Loucy (cell line): ENCODE measurements around the gene SLC38A10.

Experiments used
- H2AFZ ChIP-seq: fragments of 200-600 bp; sonication (generic); 2 replicates; pipeline ENCODE4 v1.6.0; 2016; ENCODE audit warnings: antibody characterized with exemption, mild to moderate bottlenecking, low read length, moderate library complexity
- H3F3A ChIP-seq: fragments of 200-600 bp; 2 replicates; pipeline ENCODE4 v1.6.0; 2016; ENCODE audit warnings: antibody characterized with exemption, low read depth, mild to moderate bottlenecking
- H3K27me3 ChIP-seq: fragments of 200-600 bp; sonication (generic); 2 replicates; pipeline ENCODE4 v1.6.1; 2014; ENCODE audit warnings: low read length, mild to moderate bottlenecking; ENCODE audit not compliant: insufficient read depth, poor library complexity, severe bottlenecking
- H3K36me3 ChIP-seq: fragments of 200-600 bp; sonication (generic); 2 replicates; pipeline ENCODE4 v1.6.1; 2016; ENCODE audit warnings: low read length; ENCODE audit not compliant: insufficient read depth
- H3K4me1 ChIP-seq: fragments of 200-600 bp; sonication (generic); 2 replicates; pipeline ENCODE4 v1.5.1; 2014; ENCODE audit warnings: low read length, mild to moderate bottlenecking; ENCODE audit not compliant: insufficient read depth, poor library complexity, severe bottlenecking
- H3K4me2 ChIP-seq: fragments of 200-600 bp; sonication (generic); 2 replicates; pipeline ENCODE4 v1.6.0; 2014; ENCODE audit warnings: antibody characterized with exemption, low read length, low read depth, mild to moderate bottlenecking; ENCODE audit not compliant: poor library complexity, severe bottlenecking
- H3K4me3 ChIP-seq: fragments of 200-600 bp; sonication (generic); 2 replicates; pipeline ENCODE4 v1.5.1; 2014; ENCODE audit warnings: low read length, mild to moderate bottlenecking, mixed read lengths; ENCODE audit not compliant: poor library complexity, severe bottlenecking
- H3K79me2 ChIP-seq: fragments of 200-600 bp; sonication (generic); 2 replicates; pipeline ENCODE4 v1.6.1; 2014; ENCODE audit warnings: low read length; ENCODE audit not compliant: insufficient read depth
- H3K9ac ChIP-seq: fragments of 200-600 bp; sonication (generic); 2 replicates; pipeline ENCODE4 v1.6.0; 2014; ENCODE audit warnings: mild to moderate bottlenecking, low read depth, low read length, moderate library complexity; ENCODE audit not compliant: poor library complexity, severe bottlenecking
- H3K9me2 ChIP-seq: fragments of 200-600 bp; sonication (generic); replicated peaks from 2 replicates; pipeline ENCODE4 v1.6.1; 2016; ENCODE audit warnings: low read depth, low read length, mixed read lengths
- H3K9me3 ChIP-seq: fragments of 200-600 bp; sonication (generic); 2 replicates; pipeline ENCODE4 v1.6.1; 2014; ENCODE audit warnings: mild to moderate bottlenecking, antibody characterized with exemption, low read length, low read depth; ENCODE audit not compliant: insufficient read depth
- H4K20me1 ChIP-seq: fragments of 200-600 bp; sonication (generic); 2 replicates; pipeline ENCODE4 v1.6.0; 2014; ENCODE audit warnings: antibody characterized with exemption, low read length, mild to moderate bottlenecking; ENCODE audit not compliant: insufficient read depth, poor library complexity, severe bottlenecking
- EZH2phosphoT487 ChIP-seq: fragments of 200-600 bp; IDR thresholded peaks from 2 replicates; pipeline ENCODE4 v1.6.1; 2018; ENCODE audit warnings: antibody characterized with exemption, mild to moderate bottlenecking, moderate library complexity, borderline replicate concordance
- TF ChIP-seq, protein P1 (sequence below): fragments of 200-600 bp; sonication (generic); conservative IDR thresholded peaks from 2 replicates; pipeline ENCODE4 v1.5.1; 2014; ENCODE audit warnings: mild to moderate bottlenecking, antibody characterized with exemption, low read length

The SLC38A10 gene

DNA sequence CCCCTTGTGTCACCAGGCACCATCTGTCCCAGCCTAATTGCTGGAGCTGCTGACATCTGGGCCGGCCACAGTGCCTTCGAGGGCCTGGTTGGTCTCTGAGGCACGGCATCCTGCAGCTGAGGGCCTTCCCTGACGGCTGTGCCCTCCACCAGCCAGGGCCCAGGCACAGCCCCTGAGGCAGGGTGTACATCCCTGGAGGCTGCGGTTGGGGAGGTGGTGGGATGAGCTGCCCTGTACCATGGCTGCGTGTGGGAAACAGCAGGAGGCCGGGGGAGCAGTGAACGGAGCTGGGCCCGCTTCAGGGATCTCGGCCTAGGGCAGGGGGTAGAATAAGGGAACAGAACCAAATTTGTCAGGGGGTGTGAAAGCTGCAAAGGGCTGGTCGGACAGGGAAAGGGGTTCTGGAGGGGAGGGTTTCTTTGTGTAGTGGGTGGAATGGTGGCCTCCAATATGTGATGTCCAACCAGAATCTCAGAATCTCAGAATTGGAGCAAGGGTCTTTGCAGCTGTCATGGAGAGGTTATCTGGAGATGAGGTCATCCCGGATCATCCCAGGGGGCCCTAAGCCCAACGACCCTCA is 10.0 kb upstream of the SLC38A10 start:
- H3K4me2 ChIP-seq, result no peak overlapping the region

DNA sequence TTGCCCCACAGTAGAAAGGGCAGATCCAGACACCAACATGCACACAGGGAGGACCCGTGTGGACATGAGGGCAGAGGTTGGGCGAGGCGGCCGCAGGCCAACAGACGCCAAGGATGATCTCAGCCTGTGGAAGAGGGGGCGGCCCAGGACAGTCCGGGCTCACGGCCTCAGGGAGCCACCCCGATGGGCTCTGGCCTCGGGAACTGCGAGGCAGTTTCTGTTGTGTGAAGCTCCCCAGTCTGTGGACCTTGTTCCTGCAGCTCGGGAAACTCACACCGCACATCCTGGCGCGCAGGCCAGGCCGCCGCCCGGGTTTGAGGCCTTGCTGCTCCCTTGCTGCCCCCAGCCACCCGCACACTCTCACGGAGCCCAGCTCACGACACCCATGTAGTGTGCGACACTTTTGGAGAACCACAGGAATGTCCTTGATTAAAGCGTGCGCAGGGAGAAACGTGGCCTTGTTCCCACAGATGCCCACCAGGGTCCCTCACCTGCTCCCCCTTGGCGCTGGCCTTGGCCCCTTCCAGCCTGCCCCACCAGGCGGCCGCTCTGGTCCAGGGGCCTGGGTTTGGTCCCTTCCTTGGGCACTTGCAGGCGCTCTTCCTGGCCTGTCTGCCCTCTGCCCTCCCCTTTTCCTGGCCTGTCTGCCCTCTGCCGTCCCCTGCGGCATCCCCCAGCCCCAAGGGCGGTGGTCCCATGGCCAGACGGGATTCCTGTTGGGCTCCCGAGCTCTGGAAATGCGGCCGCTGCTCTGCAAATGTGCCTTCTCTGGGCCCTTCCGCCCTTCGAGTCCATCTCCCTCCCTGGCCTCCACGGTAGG is 9.3 kb upstream of the SLC38A10 start:
- Histone ChIP-seq H3K27me3 (no peaks in the 10 kb centered on the region), H3K9ac (no peak overlapping the region), H3K9me2 (no peaks in the 10 kb centered on the region), H4K20me1 (no peaks in the 10 kb centered on the region), H3K9me3 (no peaks in the 10 kb centered on the region), H3K4me1 (peaks cover 6% of the 10 kb centered on the region), H3K4me2 (no peak overlapping the region), H3K36me3 (no peaks in the 10 kb centered on the region), H3K4me3 (no peak overlapping the region), H3F3A (no peaks in the 10 kb centered on the region), H2AFZ (no peak overlapping the region), H3K79me2 (no peaks in the 10 kb centered on the region)
- TF ChIP-seq, protein P1, sequence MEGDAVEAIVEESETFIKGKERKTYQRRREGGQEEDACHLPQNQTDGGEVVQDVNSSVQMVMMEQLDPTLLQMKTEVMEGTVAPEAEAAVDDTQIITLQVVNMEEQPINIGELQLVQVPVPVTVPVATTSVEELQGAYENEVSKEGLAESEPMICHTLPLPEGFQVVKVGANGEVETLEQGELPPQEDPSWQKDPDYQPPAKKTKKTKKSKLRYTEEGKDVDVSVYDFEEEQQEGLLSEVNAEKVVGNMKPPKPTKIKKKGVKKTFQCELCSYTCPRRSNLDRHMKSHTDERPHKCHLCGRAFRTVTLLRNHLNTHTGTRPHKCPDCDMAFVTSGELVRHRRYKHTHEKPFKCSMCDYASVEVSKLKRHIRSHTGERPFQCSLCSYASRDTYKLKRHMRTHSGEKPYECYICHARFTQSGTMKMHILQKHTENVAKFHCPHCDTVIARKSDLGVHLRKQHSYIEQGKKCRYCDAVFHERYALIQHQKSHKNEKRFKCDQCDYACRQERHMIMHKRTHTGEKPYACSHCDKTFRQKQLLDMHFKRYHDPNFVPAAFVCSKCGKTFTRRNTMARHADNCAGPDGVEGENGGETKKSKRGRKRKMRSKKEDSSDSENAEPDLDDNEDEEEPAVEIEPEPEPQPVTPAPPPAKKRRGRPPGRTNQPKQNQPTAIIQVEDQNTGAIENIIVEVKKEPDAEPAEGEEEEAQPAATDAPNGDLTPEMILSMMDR, result no peak
- TF ChIP-seq EZH2phosphoT487, result no peak

More for the DNA sequence above, 10.0 kb upstream of the SLC38A10 start:
- no peak for TF ChIP-seq EZH2phosphoT487
- TF ChIP-seq, protein P1, result no peak
- Histone ChIP-seq H3K79me2 (no peaks in the 10 kb centered on the region), H3K9ac (no peak overlapping the region), H3K36me3 (no peaks in the 10 kb centered on the region), H3K9me2 (no peaks in the 10 kb centered on the region), H3K4me3 (no peak overlapping the region), H3K27me3 (no peaks in the 10 kb centered on the region), H3K9me3 (no peaks in the 10 kb centered on the region), H4K20me1 (no peaks in the 10 kb centered on the region), H3F3A (no peaks in the 10 kb centered on the region), H2AFZ (no peak overlapping the region), H3K4me1 (peaks cover 9% of the 10 kb centered on the region)

GRCh38 chr17:81303385-81303784 is 8.3 kb upstream of the SLC38A10 start:
- H2AFZ ChIP-seq, result no peak overlapping the region
- H3K4me3 ChIP-seq, result no peak overlapping the region
- TF ChIP-seq, protein P1, result no peak
- TF ChIP-seq EZH2phosphoT487, result no peak
- H3K9me3 ChIP-seq, result no peaks in the 10 kb centered on the region
- no peaks in the 10 kb centered on the region for H4K20me1 ChIP-seq
- no peaks in the 10 kb centered on the region for H3K4me1 ChIP-seq
- no peak overlapping the region for H3K9ac ChIP-seq
- H3K4me2 ChIP-seq, result no peak overlapping the region
- no peaks in the 10 kb centered on the region for H3K79me2 ChIP-seq
- no peaks in the 10 kb centered on the region for H3K36me3 ChIP-seq
- H3F3A ChIP-seq, result no peaks in the 10 kb centered on the region
- H3K9me2 ChIP-seq, result no peaks in the 10 kb centered on the region
- H3K27me3 ChIP-seq, result no peaks in the 10 kb centered on the region
